GM12878 (cell line): Measurements from ENCODE around the gene NRP1. TPM values are rescaled to one million over a fixed set of nuclear protein-coding genes. Genes with fewer than 3 reads are reported as not detected.

ENCODE experiments used
- ATAC-seq: fragments of 200-7000 bp; cut with Tn5 transposase; 3 replicates; pipeline ENCODE4 v1.9.1; 2020; ENCODE audit warnings: mild to moderate bottlenecking, moderate library complexity
- BruUV-seq: library from RNA; stranded (reverse); fragments of 400-500 nt; replicated peaks from 2 replicates; lab custom pipeline; 2021; lab: Mats Ljungman, UMichigan
- CTCF ChIA-PET: fragments of 300-600 bp; sonication (Branson Sonifier 250); formaldehyde crosslinking; extraction: SDS; loops from one replicate; lab custom pipeline; 2021; ENCODE audit warnings: inconsistent platforms; lab: Yijun Ruan, JAX
- POLR2A ChIA-PET: fragments of 350-600 bp; formaldehyde crosslinking; extraction: SDS; loops from one replicate; lab custom pipeline; 2021; ENCODE audit warnings: inconsistent platforms; lab: Charles Lee
- RAD21 ChIA-PET: fragments of 300-600 bp; sonication (Branson Sonifier 250); formaldehyde crosslinking; loops from one replicate; lab custom pipeline; 2023; ENCODE audit warnings: antibody characterized with exemption; ENCODE audit not compliant: unreplicated experiment; lab: Charles Lee
- SMC1A ChIA-PET: fragments of 300-600 bp; sonication (Branson Sonifier 250); formaldehyde crosslinking; loops from one replicate; lab custom pipeline; 2023; ENCODE audit not compliant: unreplicated experiment, uncharacterized antibody; lab: Charles Lee
- DNase-seq: peaks from one replicate; pipeline ENCODE4 v3.0.0-alpha.2; 2011; ENCODE audit warnings: low read depth, low spot score
- FAIRE-seq: peaks from 3 replicates; lab custom pipeline; 2011; peaks lifted over from hg19 to GRCh38; lab: Jason Lieb, UNC
- H2AFZ ChIP-seq: 2 replicates; pipeline ENCODE4 v1.6.0; 2011; ENCODE audit warnings: low read depth, low read length, control low read depth; ENCODE audit not compliant: control insufficient read depth
- H3K27ac ChIP-seq: 2 replicates; pipeline ENCODE4 v1.5.1; 2011; ENCODE audit warnings: control low read depth; ENCODE audit not compliant: control insufficient read depth, insufficient read depth
- H3K27me3 ChIP-seq, 2 experiments: replicated peaks in 1 of 2; 2 replicates each; pipeline versions ENCODE4 v1.6.0 to v1.6.1; 2011; ENCODE audit warnings: low read length in 1 of 2; ENCODE audit not compliant: control insufficient read depth in 2 of 2, insufficient read depth in 2 of 2
- H3K36me3 ChIP-seq, 2 experiments: 2 replicates each; pipeline ENCODE4 v1.5.1; 2011; ENCODE audit warnings: low read length in 1 of 2; ENCODE audit not compliant: control insufficient read depth in 2 of 2, insufficient read depth in 2 of 2
- H3K4me1 ChIP-seq: 2 replicates; pipeline ENCODE4 v1.6.1; 2011; ENCODE audit warnings: mild to moderate bottlenecking, low read length, moderate library complexity, mixed read lengths; ENCODE audit not compliant: control insufficient read depth, insufficient read depth
- H3K4me2 ChIP-seq: 2 replicates; pipeline ENCODE4 v1.6.0; 2011; ENCODE audit warnings: control low read depth; ENCODE audit not compliant: control insufficient read depth, insufficient read depth
- H3K4me3 ChIP-seq: fragments of 200-600 bp; sonication (generic); 2 replicates; pipeline ENCODE4 v1.5.1; 2016
- H3K79me2 ChIP-seq: 2 replicates; pipeline ENCODE4 v1.6.0; 2011; ENCODE audit warnings: low read length; ENCODE audit not compliant: control insufficient read depth, insufficient read depth
- H3K9ac ChIP-seq: 2 replicates; pipeline ENCODE4 v1.8.0; 2011; ENCODE audit warnings: low read length, control low read depth, mixed read lengths; ENCODE audit not compliant: control insufficient read depth, insufficient read depth
- H3K9me3 ChIP-seq: replicated peaks from 3 replicates; pipeline ENCODE4 v1.5.1; 2011; ENCODE audit warnings: mild to moderate bottlenecking, low read length; ENCODE audit not compliant: control insufficient read depth, insufficient read depth
- H4K20me1 ChIP-seq: 2 replicates; pipeline ENCODE4 v1.6.0; 2011; ENCODE audit not compliant: control insufficient read depth, insufficient read depth
- POLR2AphosphoS5 ChIP-seq: IDR thresholded peaks from 2 replicates; pipeline ENCODE4 v1.6.1; 2011; ENCODE audit warnings: mild to moderate bottlenecking, low read length, inconsistent platforms
- RBBP5 ChIP-seq: fragments of 200-600 bp; sonication (generic); conservative IDR thresholded peaks from 2 replicates; pipeline ENCODE4 v1.6.1; 2016
- RCOR1 ChIP-seq: conservative IDR thresholded peaks from 2 replicates; pipeline ENCODE4 v1.6.1; 2012; ENCODE audit warnings: low read depth, low read length, improper control_type of control experiment
- SUPT20H ChIP-seq: IDR thresholded peaks from 2 replicates; pipeline ENCODE4 v1.6.1; 2011; ENCODE audit warnings: low read depth, mild to moderate bottlenecking, low read length, moderate library complexity, borderline replicate concordance; ENCODE audit not compliant: control insufficient read depth
- ZSCAN29 ChIP-seq: fragments of 450-650 bp; IDR thresholded peaks from 2 replicates; pipeline ENCODE4 v1.6.1; 2017; ENCODE audit warnings: mild to moderate bottlenecking, moderate library complexity
- WGBS: methylation state at CpG from one replicate; pipeline ENCODE4 v1.1.6; 2016; ENCODE audit warnings: low lambda C conversion rate; ENCODE audit not compliant: insufficient replicate concordance, insufficient coverage; ENCODE audit errors: missing lambda C conversion rate; 5-methylcytosine and 5-hydroxymethylcytosine counted together
- in situ Hi-C: fragments of 300-500 bp; cut with MboI; formaldehyde crosslinking; loops from 9 replicates; pipeline ENCODE4 v1.14.3; 2018; ENCODE audit warnings: mixed read lengths
- intact Hi-C: fragments of 100-400 bp; cut with micrococcal nuclease; formaldehyde crosslinking; loops from one replicate; pipeline ENCODE4 v1.14.2; 2022; ENCODE audit not compliant: unreplicated experiment
- polyA plus RNA-seq, 11 experiments: library from polyadenylated mRNA; depleted of rRNA in 4 of 11; unstranded in 6 of 11; stranded (reverse) in 5 of 11; fragments of >200 nt; fragmentation: Nextera tagmentation in 4 of 11; fragmentation: Illumina TruSeq in 1 of 11; extraction: Ambion mirVana in 4 of 11; extraction: Trizol in 1 of 11; gene quantifications; 1 replicate in 1 of 11; 2 replicates in 10 of 11; pipeline versions ENCODE4 v1.2.1 to v1.2.3, GENCODE V29; 2011 to 2016; ENCODE audit warnings: inconsistent platforms in 2 of 11, missing spikeins in 2 of 11, low read depth in 1 of 11
- total RNA-seq, 4 experiments: library from RNA; depleted of rRNA in 3 of 4; stranded (reverse); fragments of >200 nt in 3 of 4; fragmentation: Illumina TruSeq in 1 of 4; extraction: Trizol in 1 of 4; gene quantifications; 2 replicates each; pipeline versions ENCODE4 v1.2.1 to v1.2.3, GENCODE V29; 2013 to 2021
- TF ChIP-seq, protein P1 (sequence below): IDR thresholded peaks from 2 replicates; pipeline ENCODE4 v1.6.1; 2012; ENCODE audit warnings: improper control_type of control experiment, low read depth, low read length; ENCODE audit not compliant: insufficient replicate concordance
- TF ChIP-seq, protein P2 (sequence below): fragments of 450-650 bp; IDR thresholded peaks from 2 replicates; pipeline ENCODE4 v1.6.1; 2016; ENCODE audit warnings: mild to moderate bottlenecking, moderate library complexity, borderline replicate concordance
- TF ChIP-seq, protein P3 (sequence below): IDR thresholded peaks from 2 replicates; pipeline ENCODE4 v1.6.1; 2011; ENCODE audit warnings: borderline replicate concordance, low read depth, mild to moderate bottlenecking, moderate library complexity, mixed read lengths, low read length; ENCODE audit not compliant: insufficient read depth; ENCODE audit errors: extremely low read length

The NRP1 gene
- total and polyA plus RNA-seq, 10 of the 15 experiments (the other 5 are each of a cell fraction or from before 2014, with no cell fraction given), result 0.11 to 12.1 (median 0.52) TPM

DNA sequence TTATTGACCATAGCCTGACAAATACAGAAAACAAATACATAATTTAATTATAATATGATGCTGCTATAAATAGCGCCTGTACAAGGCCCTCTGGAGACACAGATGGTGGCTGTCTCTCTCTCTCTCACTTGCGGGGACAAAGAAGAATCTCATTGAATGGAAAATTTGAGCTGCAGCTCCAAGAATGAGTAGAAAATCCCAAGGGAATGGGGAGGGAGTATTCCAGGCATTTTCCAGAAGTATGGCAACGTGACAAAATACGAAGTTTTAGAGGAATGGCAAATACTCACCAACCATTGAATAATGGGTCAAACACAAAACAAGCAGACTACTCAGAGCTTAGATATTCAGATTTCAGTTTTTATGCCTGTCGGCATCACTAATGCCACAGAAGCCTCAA lies 179.9 kb downstream of the NRP1 start (continued):
- TF ChIP-seq, protein P1, sequence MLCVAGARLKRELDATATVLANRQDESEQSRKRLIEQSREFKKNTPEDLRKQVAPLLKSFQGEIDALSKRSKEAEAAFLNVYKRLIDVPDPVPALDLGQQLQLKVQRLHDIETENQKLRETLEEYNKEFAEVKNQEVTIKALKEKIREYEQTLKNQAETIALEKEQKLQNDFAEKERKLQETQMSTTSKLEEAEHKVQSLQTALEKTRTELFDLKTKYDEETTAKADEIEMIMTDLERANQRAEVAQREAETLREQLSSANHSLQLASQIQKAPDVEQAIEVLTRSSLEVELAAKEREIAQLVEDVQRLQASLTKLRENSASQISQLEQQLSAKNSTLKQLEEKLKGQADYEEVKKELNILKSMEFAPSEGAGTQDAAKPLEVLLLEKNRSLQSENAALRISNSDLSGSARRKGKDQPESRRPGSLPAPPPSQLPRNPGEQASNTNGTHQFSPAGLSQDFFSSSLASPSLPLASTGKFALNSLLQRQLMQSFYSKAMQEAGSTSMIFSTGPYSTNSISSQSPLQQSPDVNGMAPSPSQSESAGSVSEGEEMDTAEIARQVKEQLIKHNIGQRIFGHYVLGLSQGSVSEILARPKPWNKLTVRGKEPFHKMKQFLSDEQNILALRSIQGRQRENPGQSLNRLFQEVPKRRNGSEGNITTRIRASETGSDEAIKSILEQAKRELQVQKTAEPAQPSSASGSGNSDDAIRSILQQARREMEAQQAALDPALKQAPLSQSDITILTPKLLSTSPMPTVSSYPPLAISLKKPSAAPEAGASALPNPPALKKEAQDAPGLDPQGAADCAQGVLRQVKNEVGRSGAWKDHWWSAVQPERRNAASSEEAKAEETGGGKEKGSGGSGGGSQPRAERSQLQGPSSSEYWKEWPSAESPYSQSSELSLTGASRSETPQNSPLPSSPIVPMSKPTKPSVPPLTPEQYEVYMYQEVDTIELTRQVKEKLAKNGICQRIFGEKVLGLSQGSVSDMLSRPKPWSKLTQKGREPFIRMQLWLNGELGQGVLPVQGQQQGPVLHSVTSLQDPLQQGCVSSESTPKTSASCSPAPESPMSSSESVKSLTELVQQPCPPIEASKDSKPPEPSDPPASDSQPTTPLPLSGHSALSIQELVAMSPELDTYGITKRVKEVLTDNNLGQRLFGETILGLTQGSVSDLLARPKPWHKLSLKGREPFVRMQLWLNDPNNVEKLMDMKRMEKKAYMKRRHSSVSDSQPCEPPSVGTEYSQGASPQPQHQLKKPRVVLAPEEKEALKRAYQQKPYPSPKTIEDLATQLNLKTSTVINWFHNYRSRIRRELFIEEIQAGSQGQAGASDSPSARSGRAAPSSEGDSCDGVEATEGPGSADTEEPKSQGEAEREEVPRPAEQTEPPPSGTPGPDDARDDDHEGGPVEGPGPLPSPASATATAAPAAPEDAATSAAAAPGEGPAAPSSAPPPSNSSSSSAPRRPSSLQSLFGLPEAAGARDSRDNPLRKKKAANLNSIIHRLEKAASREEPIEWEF, result no peak
- TF ChIP-seq, all 136 proteins: peak for 0

DNA sequence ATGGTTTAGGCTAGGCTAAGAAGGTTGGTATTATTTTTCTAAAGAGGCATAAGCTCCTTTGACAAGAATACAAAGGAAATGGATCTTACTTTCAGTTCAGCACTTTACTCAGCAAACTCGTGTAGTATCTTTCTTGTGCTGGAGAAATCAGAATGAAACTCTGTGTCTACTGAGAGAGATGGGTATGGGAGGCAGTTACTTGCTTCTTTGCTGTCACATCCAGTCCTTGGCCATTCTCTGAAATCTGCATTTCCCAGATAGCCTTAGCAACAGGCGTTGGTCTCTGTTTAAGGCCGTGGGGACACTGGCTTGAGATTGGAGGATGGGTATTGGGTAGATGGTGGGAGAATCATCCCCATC lies 180.5 kb downstream of the NRP1 start:
- no peaks in the 10 kb centered on the region for H3K36me3 ChIP-seq
- DNase-seq (no peak), ATAC-seq (no peak)
- SMC1A ChIA-PET, result interaction anchor here (1.0 to 1.5 kb wide), 2 partner anchors 62 to 145 kb away, joined by 4 to 5 read pairs; no protein-coding TSS in a partner anchor
- no peak overlapping the region for H3K4me3 ChIP-seq
- CTCF ChIA-PET, result interaction anchor here (1.3 kb wide), 1 partner anchor 368 kb away, joined by 3 read pairs; no protein-coding TSS in a partner anchor
- H3K9ac ChIP-seq, result no peak overlapping the region
- H3K9me3 ChIP-seq, result no peaks in the 10 kb centered on the region
- TF ChIP-seq, protein P2, sequence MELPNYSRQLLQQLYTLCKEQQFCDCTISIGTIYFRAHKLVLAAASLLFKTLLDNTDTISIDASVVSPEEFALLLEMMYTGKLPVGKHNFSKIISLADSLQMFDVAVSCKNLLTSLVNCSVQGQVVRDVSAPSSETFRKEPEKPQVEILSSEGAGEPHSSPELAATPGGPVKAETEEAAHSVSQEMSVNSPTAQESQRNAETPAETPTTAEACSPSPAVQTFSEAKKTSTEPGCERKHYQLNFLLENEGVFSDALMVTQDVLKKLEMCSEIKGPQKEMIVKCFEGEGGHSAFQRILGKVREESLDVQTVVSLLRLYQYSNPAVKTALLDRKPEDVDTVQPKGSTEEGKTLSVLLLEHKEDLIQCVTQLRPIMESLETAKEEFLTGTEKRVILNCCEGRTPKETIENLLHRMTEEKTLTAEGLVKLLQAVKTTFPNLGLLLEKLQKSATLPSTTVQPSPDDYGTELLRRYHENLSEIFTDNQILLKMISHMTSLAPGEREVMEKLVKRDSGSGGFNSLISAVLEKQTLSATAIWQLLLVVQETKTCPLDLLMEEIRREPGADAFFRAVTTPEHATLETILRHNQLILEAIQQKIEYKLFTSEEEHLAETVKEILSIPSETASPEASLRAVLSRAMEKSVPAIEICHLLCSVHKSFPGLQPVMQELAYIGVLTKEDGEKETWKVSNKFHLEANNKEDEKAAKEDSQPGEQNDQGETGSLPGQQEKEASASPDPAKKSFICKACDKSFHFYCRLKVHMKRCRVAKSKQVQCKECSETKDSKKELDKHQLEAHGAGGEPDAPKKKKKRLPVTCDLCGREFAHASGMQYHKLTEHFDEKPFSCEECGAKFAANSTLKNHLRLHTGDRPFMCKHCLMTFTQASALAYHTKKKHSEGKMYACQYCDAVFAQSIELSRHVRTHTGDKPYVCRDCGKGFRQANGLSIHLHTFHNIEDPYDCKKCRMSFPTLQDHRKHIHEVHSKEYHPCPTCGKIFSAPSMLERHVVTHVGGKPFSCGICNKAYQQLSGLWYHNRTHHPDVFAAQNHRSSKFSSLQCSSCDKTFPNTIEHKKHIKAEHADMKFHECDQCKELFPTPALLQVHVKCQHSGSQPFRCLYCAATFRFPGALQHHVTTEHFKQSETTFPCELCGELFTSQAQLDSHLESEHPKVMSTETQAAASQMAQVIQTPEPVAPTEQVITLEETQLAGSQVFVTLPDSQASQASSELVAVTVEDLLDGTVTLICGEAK, result no peak
- TF ChIP-seq SUPT20H, result no peak
- no peak for TF ChIP-seq RCOR1
- TF ChIP-seq POLR2AphosphoS5, result no peak
- no peak for TF ChIP-seq RBBP5
- TF ChIP-seq ZSCAN29, result no peak
- TF ChIP-seq, protein P3, sequence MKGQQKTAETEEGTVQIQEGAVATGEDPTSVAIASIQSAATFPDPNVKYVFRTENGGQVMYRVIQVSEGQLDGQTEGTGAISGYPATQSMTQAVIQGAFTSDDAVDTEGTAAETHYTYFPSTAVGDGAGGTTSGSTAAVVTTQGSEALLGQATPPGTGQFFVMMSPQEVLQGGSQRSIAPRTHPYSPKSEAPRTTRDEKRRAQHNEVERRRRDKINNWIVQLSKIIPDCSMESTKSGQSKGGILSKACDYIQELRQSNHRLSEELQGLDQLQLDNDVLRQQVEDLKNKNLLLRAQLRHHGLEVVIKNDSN, result no peak
- TF ChIP-seq, all 136 proteins: peak for 0
- FAIRE-seq, result no peak
- intact Hi-C loops (no loop called here), in situ Hi-C loops (loop anchor here (10.0 kb wide), 1 partner anchor 359 kb away; no protein-coding TSS in a partner anchor)
- ChIA-PET POLR2A (no interaction called here), RAD21 (no interaction called here)
- no peak overlapping the region for H3K27ac ChIP-seq
- no peaks in the 10 kb centered on the region for H3K79me2 ChIP-seq
- no peak overlapping the region for H2AFZ ChIP-seq
- WGBS, result 0% methylated on average over 3 of the region's 3 CpGs
- no peaks in the 10 kb centered on the region for H3K27me3 ChIP-seq
- H3K4me2 ChIP-seq, result no peak overlapping the region
- BruUV-seq, result no TSS peak
- no peaks in the 10 kb centered on the region for H4K20me1 ChIP-seq
- no peaks in the 10 kb centered on the region for H3K4me1 ChIP-seq
